ENCODE data around the gene SAMD9L. TPM values are rescaled to one million over a fixed set of nuclear protein-coding genes. Genes with fewer than 3 reads are reported as not detected.

SAMD9L gene
- total RNA-seq, 2 experiments from 2014 or later: 19.6 to 27.8 TPM

GRCh38 chr7:93171606-93172226 is 23.5 kb upstream of the SAMD9L start:
- intact Hi-C loops (cut with DNase I, micrococcal nuclease): no loop called here
- ATAC-seq (no peak), DNase-seq (no peak)
- Mint-ChIP-seq H3K36me3 (ENCODE audit: low read depth) (no peaks in the 10 kb centered on the region), H3K9me3 (ENCODE audit: low read depth) (peaks cover 31% of the 10 kb centered on the region), H3K4me3 (no peak overlapping the region), H3K27me3 (peaks cover 18% of the 10 kb centered on the region), H3K27ac (no peak overlapping the region), H3K4me1 (no peaks in the 10 kb centered on the region)
- CTCF ChIA-PET: interaction anchor here (1.1 to 1.4 kb wide), 2 partner anchors 8 to 411 kb away, joined by 3 to 4 read pairs; no protein-coding TSS in a partner anchor
- POLR2A ChIA-PET: no interaction called here

DNA sequence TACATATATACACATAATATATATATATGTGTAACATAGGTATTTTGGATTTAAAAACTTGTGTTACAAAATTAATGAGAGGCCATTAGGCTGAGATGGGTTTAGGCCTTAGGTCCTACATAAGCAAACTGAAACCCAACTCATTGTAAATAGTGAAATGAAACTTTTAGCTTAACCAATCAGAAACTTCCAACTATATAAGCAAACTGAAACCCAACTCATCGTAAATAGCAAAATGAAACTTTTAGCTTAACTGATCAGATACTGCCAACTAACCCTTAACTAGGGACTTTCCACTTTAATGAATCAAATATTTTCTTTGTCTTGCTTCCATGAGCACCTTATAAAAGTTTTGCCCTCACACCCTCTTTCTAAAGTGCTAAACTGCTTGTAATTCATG is 17.3 kb upstream of the SAMD9L start:
- DNase-seq: no peak
- ATAC-seq: peak; percentile 61
- intact Hi-C loops (cut with DNase I, micrococcal nuclease): no loop called here
- CTCF ChIA-PET: interaction anchor here (1.2 kb wide), 1 partner anchor 11 kb away, joined by 3 read pairs; no protein-coding TSS in a partner anchor
- H3K4me1 Mint-ChIP-seq: peaks cover 2% of the 10 kb centered on the region
- H3K9me3 Mint-ChIP-seq (ENCODE audit: low read depth): peaks cover 17% of the 10 kb centered on the region
- POLR2A ChIA-PET: no interaction called here
- H3K4me3 Mint-ChIP-seq: no peak overlapping the region
- H3K36me3 Mint-ChIP-seq (ENCODE audit: low read depth): no peaks in the 10 kb centered on the region
- no peaks in the 10 kb centered on the region for H3K27me3 Mint-ChIP-seq
- H3K27ac Mint-ChIP-seq: no peak overlapping the region

- no peaks in the 10 kb centered on the region for H3K36me3 Mint-ChIP-seq (ENCODE audit: low read depth)
- ChIA-PET CTCF (no interaction called here), POLR2A (no interaction called here)
- ATAC-seq (no peak), DNase-seq (no peak)
- peaks cover 17% of the 10 kb centered on the region for H3K9me3 Mint-ChIP-seq (ENCODE audit: low read depth)
- peaks cover 2% of the 10 kb centered on the region for H3K4me1 Mint-ChIP-seq
- no peak overlapping the region for H3K4me3 Mint-ChIP-seq
- H3K27ac Mint-ChIP-seq: no peak overlapping the region
- intact Hi-C loops (cut with DNase I, micrococcal nuclease): no loop called here
- H3K27me3 Mint-ChIP-seq: no peaks in the 10 kb centered on the region
These were observed 16.6 kb upstream of the SAMD9L start for GRCh38 chr7:93164766-93165165.

GRCh38 chr7:93161181-93161762 is 13.1 kb upstream of the SAMD9L start:
- POLR2A ChIA-PET: interaction anchor here (0.5 kb wide), 1 partner anchor 71 kb away, joined by 4 read pairs; the partner anchor contains the start of gene VPS50
- H3K4me1 Mint-ChIP-seq: peaks cover 2% of the 10 kb centered on the region

DNA sequence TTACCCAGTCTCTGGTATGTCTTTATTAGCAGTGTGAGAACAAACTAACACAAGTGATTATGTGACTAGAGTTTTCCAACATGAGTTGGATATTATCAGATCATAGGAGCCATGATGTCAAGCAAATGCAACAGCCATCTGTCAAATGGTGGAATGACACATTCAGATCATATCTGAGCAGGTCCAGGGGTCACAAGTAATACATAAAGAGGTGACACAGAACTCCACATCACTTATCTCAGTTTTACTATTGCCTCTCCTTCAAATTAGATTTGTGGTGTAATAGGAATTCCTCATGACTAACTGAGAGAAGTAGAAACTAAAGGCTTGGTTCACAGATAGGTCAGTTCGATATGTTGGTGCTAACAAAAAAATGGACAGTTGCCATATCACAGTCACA is 12.2 kb upstream of the SAMD9L start:
- DNase-seq (no peak), ATAC-seq (peak; percentile 69)
- Mint-ChIP-seq H3K36me3 (ENCODE audit: low read depth) (no peaks in the 10 kb centered on the region), H3K27ac (no peak overlapping the region), H3K9me3 (ENCODE audit: low read depth) (peaks cover 2% of the 10 kb centered on the region), H3K4me3 (no peak overlapping the region), H3K27me3 (no peaks in the 10 kb centered on the region), H3K4me1 (no peaks in the 10 kb centered on the region)
- ChIA-PET CTCF (no interaction called here), POLR2A (no interaction called here)
- intact Hi-C loops (cut with DNase I, micrococcal nuclease): no loop called here

More at GRCh38 chr7:93161181-93161762, 13.1 kb upstream of the SAMD9L start:
- H3K4me3 Mint-ChIP-seq: no peak overlapping the region
- intact Hi-C loops (cut with DNase I, micrococcal nuclease): no loop called here
- H3K9me3 Mint-ChIP-seq (ENCODE audit: low read depth): peaks cover 2% of the 10 kb centered on the region
- DNase-seq: no peak
- H3K36me3 Mint-ChIP-seq (ENCODE audit: low read depth): no peaks in the 10 kb centered on the region
- H3K27ac Mint-ChIP-seq: no peak overlapping the region
- no peaks in the 10 kb centered on the region for H3K27me3 Mint-ChIP-seq
- ATAC-seq: no peak
- CTCF ChIA-PET: no interaction called here

DNA sequence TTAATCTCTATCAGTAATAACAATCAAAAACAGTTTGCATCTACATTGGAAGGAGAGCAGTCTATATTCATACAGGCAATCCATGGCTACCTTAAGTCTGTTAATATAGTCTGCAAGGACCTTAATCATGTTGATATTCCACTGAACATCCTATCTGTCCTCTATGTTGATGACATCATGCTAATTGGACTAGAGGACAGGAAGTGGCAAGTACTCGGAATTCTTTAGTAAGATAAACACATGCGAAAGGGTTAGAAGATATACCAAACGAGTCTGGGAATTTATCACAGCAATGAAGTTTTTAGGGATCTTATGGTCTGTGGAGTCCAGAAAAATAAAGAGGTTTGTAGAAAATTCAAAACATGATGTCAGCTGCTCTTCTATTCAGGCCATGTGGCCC is 11.3 kb upstream of the SAMD9L start:
- ChIA-PET POLR2A (no interaction called here), CTCF (interaction anchor here (0.6 kb wide), 1 partner anchor 71 kb away, joined by 3 read pairs; no protein-coding TSS in a partner anchor)
- H3K27me3 Mint-ChIP-seq: no peaks in the 10 kb centered on the region
- H3K9me3 Mint-ChIP-seq (ENCODE audit: low read depth): peaks cover 2% of the 10 kb centered on the region
- intact Hi-C loops (cut with DNase I, micrococcal nuclease): no loop called here
- no peaks in the 10 kb centered on the region for H3K36me3 Mint-ChIP-seq (ENCODE audit: low read depth)
- no peak overlapping the region for H3K27ac Mint-ChIP-seq
- DNase-seq (no peak), ATAC-seq (no peak)
- H3K4me1 Mint-ChIP-seq: no peaks in the 10 kb centered on the region
- no peak overlapping the region for H3K4me3 Mint-ChIP-seq

- no peak for DNase-seq
- intact Hi-C loops (cut with DNase I, micrococcal nuclease): no loop called here
- CTCF ChIA-PET: interaction anchor here (0.6 to 1.0 kb wide), 2 partner anchors 13 to 53 kb away, joined by 3 to 4 read pairs; no protein-coding TSS in a partner anchor
- H3K4me3 Mint-ChIP-seq: no peak overlapping the region
- no peaks in the 10 kb centered on the region for H3K4me1 Mint-ChIP-seq
- H3K27me3 Mint-ChIP-seq: no peaks in the 10 kb centered on the region
- H3K27ac Mint-ChIP-seq: no peak overlapping the region
- no peaks in the 10 kb centered on the region for H3K9me3 Mint-ChIP-seq (ENCODE audit: low read depth)
- H3K36me3 Mint-ChIP-seq (ENCODE audit: low read depth): no peaks in the 10 kb centered on the region
- POLR2A ChIA-PET: no interaction called here
- ATAC-seq: no peak
These were observed 8.7 kb upstream of the SAMD9L start for GRCh38 chr7:93156884-93157283.

DNA sequence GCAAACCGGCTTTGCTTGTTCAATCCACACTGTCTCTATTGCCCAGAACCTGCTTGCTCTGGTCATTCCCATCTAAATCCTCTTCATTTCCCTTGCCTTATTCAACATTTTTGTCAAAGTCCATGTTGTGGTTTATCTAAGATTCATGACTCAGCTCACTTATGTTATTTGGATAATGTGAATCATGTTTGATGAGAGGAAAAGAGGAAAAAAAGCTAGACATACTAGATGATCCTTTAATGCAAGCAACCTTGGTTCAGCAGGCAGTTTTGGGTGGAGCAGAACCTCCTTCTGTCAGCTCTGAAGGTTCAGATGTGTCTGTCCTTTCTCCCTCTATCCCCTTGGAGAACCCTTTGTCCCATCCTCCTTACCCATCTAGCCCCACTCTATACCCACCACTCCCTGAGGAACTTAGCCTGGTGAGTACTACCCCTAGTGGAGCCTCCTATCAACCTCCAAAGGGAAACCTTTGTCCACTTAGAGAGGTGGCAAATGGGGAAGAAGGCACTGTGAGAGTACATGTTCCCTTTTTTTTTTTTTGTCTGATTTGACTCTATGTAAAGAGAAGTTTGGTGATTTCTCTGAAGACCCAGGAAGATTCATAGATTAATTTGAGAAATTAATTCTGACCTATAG is 2.1 kb upstream of the SAMD9L start:
- CTCF ChIA-PET: interaction anchor here (1.0 to 1.6 kb wide), 2 partner anchors 75 to 82 kb away, joined by 3 to 4 read pairs; partner anchors contain the start of gene VPS50
- H3K4me3 Mint-ChIP-seq: no peak overlapping the region
- ATAC-seq (no peak), DNase-seq (no peak)
- POLR2A ChIA-PET: no interaction called here
- H3K36me3 Mint-ChIP-seq (ENCODE audit: low read depth): peaks cover 10% of the 10 kb centered on the region
- peaks cover 25% of the 10 kb centered on the region for H3K4me1 Mint-ChIP-seq
- intact Hi-C loops (cut with DNase I, micrococcal nuclease): no loop called here
- H3K9me3 Mint-ChIP-seq (ENCODE audit: low read depth): no peaks in the 10 kb centered on the region
- H3K27me3 Mint-ChIP-seq: no peaks in the 10 kb centered on the region
- peak overlapping the region; percentile 4 for H3K27ac Mint-ChIP-seq

GRCh38 chr7:93148727-93149126 is 542 bp upstream of the SAMD9L start:
- Mint-ChIP-seq H3K4me1 (peaks cover 26% of the 10 kb centered on the region), H3K27me3 (no peaks in the 10 kb centered on the region), H3K36me3 (ENCODE audit: low read depth) (peaks cover 16% of the 10 kb centered on the region), H3K9me3 (ENCODE audit: low read depth) (no peaks in the 10 kb centered on the region), H3K4me3 (peak overlapping the region; percentile 76), H3K27ac (peak overlapping the region; percentile 90)
- POLR2A ChIA-PET: no interaction called here
- CTCF ChIA-PET: no interaction called here
- ATAC-seq: no peak
- no peak for DNase-seq
- intact Hi-C loops (cut with DNase I, micrococcal nuclease): no loop called here

GRCh38 chr7:93147363-93147762 is 822 bp downstream of the SAMD9L start:
- Mint-ChIP-seq H3K4me1 (peaks cover 26% of the 10 kb centered on the region), H3K4me3 (peak overlapping the region; percentile 76), H3K9me3 (ENCODE audit: low read depth) (no peaks in the 10 kb centered on the region), H3K36me3 (ENCODE audit: low read depth) (peaks cover 25% of the 10 kb centered on the region), H3K27me3 (no peaks in the 10 kb centered on the region), H3K27ac (peak overlapping the region; percentile 88)
- intact Hi-C loops (cut with DNase I, micrococcal nuclease): loop anchor here (1.0 kb wide), 2 partner anchors 29 to 30 kb away; partner anchors contain the start of gene SAMD9 (in 1 of the 2)
- peak; percentile 62 for DNase-seq
- ATAC-seq: peak; percentile 86
- ChIA-PET CTCF (interaction anchor here (1.2 kb wide), 1 partner anchor 85 kb away, joined by 3 read pairs; the partner anchor contains the start of gene VPS50), POLR2A (no interaction called here)

GRCh38 chr7:93146472-93147141 is 1.6 kb downstream of the SAMD9L start:
- POLR2A ChIA-PET: no interaction called here

More at GRCh38 chr7:93146472-93147141, 1.6 kb downstream of the SAMD9L start:
- Mint-ChIP-seq H3K9me3 (ENCODE audit: low read depth) (no peaks in the 10 kb centered on the region), H3K4me1 (peaks cover 26% of the 10 kb centered on the region), H3K4me3 (peak overlapping the region; percentile 76), H3K27ac (peak overlapping the region; percentile 88), H3K36me3 (ENCODE audit: low read depth) (peaks cover 25% of the 10 kb centered on the region), H3K27me3 (no peaks in the 10 kb centered on the region)
- intact Hi-C loops (cut with DNase I, micrococcal nuclease): loop anchor here (1.0 kb wide), 2 partner anchors 28 to 29 kb away; partner anchors contain the start of gene SAMD9 (in 1 of the 2)
- CTCF ChIA-PET: interaction anchor here (1.2 kb wide), 1 partner anchor 86 kb away, joined by 3 read pairs; the partner anchor contains the start of gene VPS50
- ATAC-seq: peak; percentile 50
- DNase-seq: peak; percentile 34
